HFF-Myc (cell line): ENCODE data around the gene PDHA1.

ENCODE experiments used
- DNase-seq: peaks from one replicate; pipeline ENCODE4 v3.0.0-alpha.2; 2011; ENCODE audit warnings: low read depth; ENCODE audit errors: extremely low read depth
- H3K4me3 ChIP-seq: replicated peaks from 2 replicates; pipeline ENCODE4 v1.5.1; 2011; ENCODE audit warnings: low read depth, mild to moderate bottlenecking, control low read depth, low read length
- TF ChIP-seq, protein P1 (sequence below): IDR thresholded peaks from 2 replicates; pipeline ENCODE4 v1.5.1; 2012; ENCODE audit warnings: mild to moderate bottlenecking, low read depth, low read length, control low read depth; ENCODE audit errors: missing control alignments

Gene PDHA1

DNA sequence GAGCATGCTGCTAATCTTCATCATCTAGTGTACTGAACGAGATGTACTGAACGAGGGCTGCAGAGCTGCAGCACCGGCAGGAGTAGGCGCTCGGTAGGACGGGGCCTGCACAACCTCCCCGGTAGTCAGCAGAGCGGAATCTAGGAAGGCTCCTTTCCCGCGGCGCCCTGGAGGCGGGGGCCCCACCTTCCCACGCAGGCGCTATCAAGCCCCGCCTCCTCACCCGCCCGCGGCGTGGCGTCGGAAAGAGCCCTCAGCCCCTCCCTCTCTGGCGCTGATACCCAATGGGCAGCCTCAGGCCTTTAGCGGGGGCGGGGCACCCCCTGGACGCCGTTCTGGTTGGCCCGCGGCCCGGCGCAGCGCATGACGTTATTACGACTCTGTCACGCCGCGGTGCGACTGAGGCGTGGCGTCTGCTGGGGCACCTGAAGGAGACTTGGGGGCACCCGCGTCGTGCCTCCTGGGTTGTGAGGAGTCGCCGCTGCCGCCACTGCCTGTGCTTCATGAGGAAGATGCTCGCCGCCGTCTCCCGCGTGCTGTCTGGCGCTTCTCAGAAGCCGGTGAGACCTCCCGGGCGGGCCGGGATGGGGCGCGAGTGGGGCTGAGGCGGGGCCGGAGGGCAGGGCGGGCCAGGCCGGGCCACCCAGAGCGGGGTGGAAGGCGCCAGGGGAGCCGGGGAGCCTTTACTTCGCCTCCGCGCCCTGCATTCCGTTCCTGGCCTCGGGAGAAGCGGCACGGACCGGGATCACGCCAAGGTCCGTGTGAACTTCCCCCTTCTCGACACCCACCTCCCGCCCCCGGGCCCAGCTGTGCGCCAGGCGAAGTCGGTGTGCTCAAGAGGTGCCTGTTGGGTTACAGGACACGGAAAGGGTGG lies at the start of gene PDHA1:
Gene PDHA1 (plus strand): TSS at position 393 of the 874 bp plus-strand sequence. CDS start 111 bp downstream, at position 504.
- DNase-seq: peak; percentile 67
- TF ChIP-seq, protein P1, sequence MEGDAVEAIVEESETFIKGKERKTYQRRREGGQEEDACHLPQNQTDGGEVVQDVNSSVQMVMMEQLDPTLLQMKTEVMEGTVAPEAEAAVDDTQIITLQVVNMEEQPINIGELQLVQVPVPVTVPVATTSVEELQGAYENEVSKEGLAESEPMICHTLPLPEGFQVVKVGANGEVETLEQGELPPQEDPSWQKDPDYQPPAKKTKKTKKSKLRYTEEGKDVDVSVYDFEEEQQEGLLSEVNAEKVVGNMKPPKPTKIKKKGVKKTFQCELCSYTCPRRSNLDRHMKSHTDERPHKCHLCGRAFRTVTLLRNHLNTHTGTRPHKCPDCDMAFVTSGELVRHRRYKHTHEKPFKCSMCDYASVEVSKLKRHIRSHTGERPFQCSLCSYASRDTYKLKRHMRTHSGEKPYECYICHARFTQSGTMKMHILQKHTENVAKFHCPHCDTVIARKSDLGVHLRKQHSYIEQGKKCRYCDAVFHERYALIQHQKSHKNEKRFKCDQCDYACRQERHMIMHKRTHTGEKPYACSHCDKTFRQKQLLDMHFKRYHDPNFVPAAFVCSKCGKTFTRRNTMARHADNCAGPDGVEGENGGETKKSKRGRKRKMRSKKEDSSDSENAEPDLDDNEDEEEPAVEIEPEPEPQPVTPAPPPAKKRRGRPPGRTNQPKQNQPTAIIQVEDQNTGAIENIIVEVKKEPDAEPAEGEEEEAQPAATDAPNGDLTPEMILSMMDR: no peak
- H3K4me3 ChIP-seq: peak within 1 kb of the TSS; percentile 70

DNA sequence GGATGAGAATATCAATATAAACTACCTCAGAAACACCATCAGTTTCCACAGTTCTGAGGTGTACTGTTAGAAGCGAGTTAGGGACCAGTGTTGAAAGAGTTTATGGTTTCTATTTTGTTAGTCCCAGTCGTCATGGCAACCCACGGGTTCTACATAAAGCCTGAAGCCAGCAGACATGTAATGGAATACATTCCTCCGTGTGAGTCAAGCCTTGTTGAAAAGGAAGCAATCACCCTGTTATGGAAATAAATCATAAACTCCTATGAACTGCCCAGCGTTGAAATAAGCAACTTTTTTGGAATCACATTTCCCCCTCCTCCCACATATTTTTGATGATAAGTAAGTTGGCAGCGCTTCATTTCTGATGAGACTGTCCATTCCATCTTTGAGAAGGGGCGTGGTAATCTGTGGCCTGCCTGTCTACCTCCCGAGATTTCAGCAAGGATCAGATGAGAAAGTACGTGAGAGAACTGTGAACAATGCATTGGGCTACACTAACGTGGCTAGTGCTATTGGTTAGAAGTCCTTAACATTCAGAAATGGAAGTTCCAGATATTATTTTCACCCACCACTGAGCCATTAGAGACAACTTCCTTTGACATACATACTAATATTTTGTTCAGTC lies 40.4 kb upstream of the PDHA1 start:
- TF ChIP-seq, protein P1: no peak
- DNase-seq: no peak
- H3K4me3 ChIP-seq: no peak overlapping the region

DNA sequence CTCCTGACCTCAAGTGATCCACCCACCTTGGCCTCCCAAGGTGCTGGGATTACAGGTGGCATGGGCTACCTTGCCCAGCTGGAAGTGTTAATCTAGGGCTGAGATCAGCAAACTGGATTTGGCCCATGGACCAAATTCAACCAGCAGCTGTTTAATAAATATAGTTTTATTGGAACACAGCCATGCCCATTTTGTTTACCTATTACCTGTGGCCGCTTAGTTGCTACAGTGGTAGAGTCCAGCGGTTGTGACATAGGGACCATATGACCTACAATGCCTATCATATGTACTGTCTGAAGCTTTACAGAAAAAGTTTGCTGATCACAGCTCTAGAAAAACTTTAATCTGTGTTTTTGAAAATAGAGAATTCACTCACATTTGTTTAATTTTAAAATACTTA lies 17.2 kb upstream of the PDHA1 start:
- H3K4me3 ChIP-seq: no peak overlapping the region
- TF ChIP-seq, protein P1: no peak
- DNase-seq: no peak

DNA sequence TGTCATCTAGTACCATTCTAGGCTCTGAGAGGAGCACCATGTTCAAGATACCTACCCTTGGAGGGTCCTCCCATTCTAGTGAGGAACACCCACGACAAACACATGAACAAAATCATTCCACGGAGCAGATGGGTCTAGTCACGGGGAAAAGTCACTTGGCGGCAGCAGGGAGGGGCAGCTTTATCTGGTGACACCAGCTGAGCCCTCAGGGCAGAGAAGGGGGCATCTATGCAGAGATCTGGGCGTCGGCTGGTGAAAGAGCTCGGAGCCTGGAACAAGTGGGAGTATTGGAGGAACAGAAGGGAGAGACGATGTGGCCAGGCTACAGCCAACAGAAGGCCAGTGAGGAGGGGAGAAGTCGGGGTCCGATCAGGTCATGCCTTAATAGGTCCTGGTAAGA lies 11.9 kb upstream of the PDHA1 start:
- H3K4me3 ChIP-seq: no peak overlapping the region
- DNase-seq: no peak
- TF ChIP-seq, protein P1: no peak

DNA sequence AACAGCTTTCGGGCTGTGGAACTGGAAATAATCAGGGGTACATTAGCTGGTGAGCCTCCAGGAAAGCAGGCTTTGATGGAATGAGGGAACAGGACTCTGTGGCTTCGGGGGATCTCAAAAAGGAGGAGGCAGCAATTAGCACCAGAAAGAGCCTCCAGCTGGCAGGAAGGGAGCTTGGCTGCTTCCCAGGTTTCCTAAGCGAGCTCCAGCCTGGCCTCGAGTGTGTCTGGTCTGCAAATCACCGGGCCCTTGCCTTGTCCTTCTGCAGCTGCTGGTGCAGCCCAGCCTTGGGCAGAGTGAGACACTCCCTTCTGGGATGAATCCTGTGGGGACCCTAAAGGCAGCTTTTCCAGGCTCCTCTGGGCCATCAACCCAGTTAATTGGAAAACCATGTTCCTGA lies 10.7 kb upstream of the PDHA1 start:
- TF ChIP-seq, protein P1: no peak
- H3K4me3 ChIP-seq: no peak overlapping the region
- peak; percentile 9 for DNase-seq

DNA sequence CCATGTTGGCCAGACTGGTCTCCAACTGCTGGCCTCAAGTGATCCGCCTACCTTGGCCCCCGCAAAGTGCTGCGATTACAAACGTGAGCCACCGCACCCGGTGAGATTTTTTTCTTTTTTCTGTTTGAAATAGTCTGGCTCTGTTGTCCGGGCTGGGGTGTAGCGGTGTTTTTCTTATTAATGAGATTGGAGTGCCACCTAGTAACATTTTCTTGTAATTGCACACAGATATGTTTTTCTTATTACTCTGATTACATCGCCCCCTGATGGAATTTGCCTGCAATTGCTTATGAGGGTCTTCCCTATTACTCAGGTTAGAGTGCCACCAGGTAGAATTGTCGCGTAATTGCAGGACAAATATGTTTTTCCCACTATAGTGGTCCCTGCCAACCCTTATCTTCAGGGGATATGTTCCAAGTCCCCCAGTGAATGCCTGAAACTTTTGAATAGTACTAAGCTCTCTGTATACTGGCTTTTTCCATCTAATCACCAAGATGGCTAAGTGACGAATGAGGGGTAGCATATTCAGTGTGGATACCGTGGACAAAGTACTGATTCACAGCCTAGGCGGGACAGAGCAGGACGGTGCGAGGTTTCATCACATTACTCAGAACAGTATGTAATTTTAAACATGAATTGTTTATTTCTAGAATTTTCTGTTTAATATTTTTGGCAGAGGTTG lies 8.6 kb upstream of the PDHA1 start:
- H3K4me3 ChIP-seq: no peak overlapping the region
- DNase-seq: peak; percentile 7

More for the DNA sequence above, 8.6 kb upstream of the PDHA1 start:
- TF ChIP-seq, protein P1: peak; percentile 49
